22Rv1 (cell line): ENCODE results near the gene NCKAP1.
"Not testable (repeated sequence)": the region's sequence is repeated elsewhere in the genome, so short reads cannot be mapped to it uniquely, and the experiment has no call there.

Source experiments
- ZFX ChIP-seq: fragments of 450-650 bp; IDR thresholded peaks from 2 replicates; pipeline ENCODE4 v1.6.1; 2017; ENCODE audit warnings: antibody characterized with exemption, borderline replicate concordance
- TF ChIP-seq, protein P1 (sequence below): fragments of 450-650 bp; IDR thresholded peaks from 2 replicates; pipeline ENCODE4 v1.5.1; 2017; ENCODE audit warnings: mild to moderate bottlenecking

DNA sequence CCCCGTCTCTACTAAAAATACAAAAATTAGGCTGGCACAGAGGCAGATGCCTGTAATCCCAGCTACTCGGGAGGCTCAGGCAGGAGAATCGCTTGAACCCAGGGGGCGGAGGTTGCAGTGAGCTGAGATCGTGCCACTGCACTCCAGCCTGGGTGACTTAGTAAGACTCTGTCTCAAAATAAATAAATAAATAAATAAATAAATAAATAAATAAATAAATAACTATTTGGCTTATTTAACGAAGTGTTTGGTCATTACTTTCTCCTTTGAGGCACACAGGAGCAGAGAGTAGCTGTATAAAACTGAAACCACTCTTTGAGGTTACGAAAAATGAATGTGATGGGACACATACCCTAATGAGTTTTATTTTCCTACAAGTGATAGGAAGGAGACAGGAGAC lies 145.2 kb downstream of the NCKAP1 start:
- TF ChIP-seq, protein P1, sequence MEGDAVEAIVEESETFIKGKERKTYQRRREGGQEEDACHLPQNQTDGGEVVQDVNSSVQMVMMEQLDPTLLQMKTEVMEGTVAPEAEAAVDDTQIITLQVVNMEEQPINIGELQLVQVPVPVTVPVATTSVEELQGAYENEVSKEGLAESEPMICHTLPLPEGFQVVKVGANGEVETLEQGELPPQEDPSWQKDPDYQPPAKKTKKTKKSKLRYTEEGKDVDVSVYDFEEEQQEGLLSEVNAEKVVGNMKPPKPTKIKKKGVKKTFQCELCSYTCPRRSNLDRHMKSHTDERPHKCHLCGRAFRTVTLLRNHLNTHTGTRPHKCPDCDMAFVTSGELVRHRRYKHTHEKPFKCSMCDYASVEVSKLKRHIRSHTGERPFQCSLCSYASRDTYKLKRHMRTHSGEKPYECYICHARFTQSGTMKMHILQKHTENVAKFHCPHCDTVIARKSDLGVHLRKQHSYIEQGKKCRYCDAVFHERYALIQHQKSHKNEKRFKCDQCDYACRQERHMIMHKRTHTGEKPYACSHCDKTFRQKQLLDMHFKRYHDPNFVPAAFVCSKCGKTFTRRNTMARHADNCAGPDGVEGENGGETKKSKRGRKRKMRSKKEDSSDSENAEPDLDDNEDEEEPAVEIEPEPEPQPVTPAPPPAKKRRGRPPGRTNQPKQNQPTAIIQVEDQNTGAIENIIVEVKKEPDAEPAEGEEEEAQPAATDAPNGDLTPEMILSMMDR, result not testable (repeated sequence)
- not testable (repeated sequence) for TF ChIP-seq ZFX
